Right lobe of liver (tissue), 6 donors: ENCODE data around the gene GJD3. TPM values are rescaled to one million over a fixed set of nuclear protein-coding genes. Genes with fewer than 3 reads are reported as not detected.
"Not testable (repeated sequence)": the region's sequence is repeated elsewhere in the genome, so short reads cannot be mapped to it uniquely, and the experiment has no call there.

Experiments
- ATAC-seq, 4 donors: fragments of 200-7000 bp; cut with Tn5 transposase; one replicate each; pipeline ENCODE4 v1.9.1; 2020; ENCODE audit warnings: mild to moderate bottlenecking in 4 of 4, moderate library complexity in 4 of 4
- DNase-seq, 3 donors: peaks; one replicate each; pipeline ENCODE4 v3.0.0-alpha.2; 2020
- H3K27ac ChIP-seq, 3 donors: fragments of 200-600 bp; one replicate each; pipeline ENCODE4 v1.8.0; 2022
- H3K27me3 ChIP-seq, 2 donors: fragments of 200-600 bp; one replicate each; pipeline ENCODE4 v1.8.0; 2022
- H3K36me3 ChIP-seq, 4 donors: fragments of 200-600 bp; sonication (generic) in 1 of 4; one replicate each; pipeline versions ENCODE4 v1.5.1 to v1.8.0; 2017 to 2022; ENCODE audit warnings: control low read depth in 1 of 4
- H3K4me1 ChIP-seq, 4 donors: fragments of 200-600 bp; sonication (generic) in 1 of 4; one replicate each; pipeline versions ENCODE4 v1.5.1 to v1.8.0; 2017 to 2022; ENCODE audit warnings: control low read depth in 1 of 4
- H3K4me3 ChIP-seq, 3 donors: fragments of 200-600 bp; one replicate each; pipeline ENCODE4 v1.8.0; 2022
- H3K9me3 ChIP-seq, 4 donors: fragments of 200-600 bp; sonication (generic) in 1 of 4; one replicate each; pipeline versions ENCODE4 v1.5.1 to v1.8.0; 2017 to 2022; ENCODE audit warnings: control low read depth in 1 of 4
- POLR2A ChIP-seq: fragments of 450-650 bp; IDR thresholded peaks from one replicate; pipeline ENCODE4 v1.6.1; 2017; ENCODE audit warnings: antibody characterized with exemption, mild to moderate bottlenecking
- WGBS: methylation state at CpG from one replicate; pipeline ENCODE4 v1.1.6; 2018; ENCODE audit warnings: low coverage, low lambda C conversion rate; ENCODE audit not compliant: insufficient coverage; ENCODE audit errors: missing lambda C conversion rate; 5-methylcytosine and 5-hydroxymethylcytosine counted together
- intact Hi-C, 2 donors: fragments of 100-400 bp; cut with DNase I; formaldehyde crosslinking; loops; one replicate each; pipeline versions ENCODE4 v1.11.2 to v1.14.1; 2022
- total RNA-seq, 6 experiments: library from RNA; depleted of rRNA in 2 of 6; stranded (reverse); fragments of >200 nt in 2 of 6; fragmentation: NEBNext Ultra II Directional in 3 of 6; extraction: Animal tissue kit (Norgen Biotek cat#: 25700) in 3 of 6; gene quantifications; one replicate each; pipeline versions ENCODE4 v1.1.0 to v1.2.4, GENCODE V29; 2016 to 2023
- TF ChIP-seq, protein P1 (sequence below), 4 donors: fragments of 200-600 bp in 3 of 4; fragments of 450-650 bp in 1 of 4; IDR thresholded peaks; one replicate each; pipeline versions ENCODE4 v1.5.1 to v1.8.0; 2016 to 2022; ENCODE audit warnings: antibody characterized with exemption in 4 of 4, mild to moderate bottlenecking in 2 of 4
- donor health status: DM: no; HTN: yes; CAD: no.
- donor health status: DM: no; HTN: no; CAD: no.
- donor health status: DM: no; HTN: no; CAD: no.
- donor health status: DM: no; HTN: yes; CAD: no.
- donor health status: DM: no; HTN: yes; CAD: no.

Gene GJD3
- total RNA-seq, 6 experiments from 2014 or later, result 0.22 to 0.78 (median 0.37) TPM; not detected in 1

DNA sequence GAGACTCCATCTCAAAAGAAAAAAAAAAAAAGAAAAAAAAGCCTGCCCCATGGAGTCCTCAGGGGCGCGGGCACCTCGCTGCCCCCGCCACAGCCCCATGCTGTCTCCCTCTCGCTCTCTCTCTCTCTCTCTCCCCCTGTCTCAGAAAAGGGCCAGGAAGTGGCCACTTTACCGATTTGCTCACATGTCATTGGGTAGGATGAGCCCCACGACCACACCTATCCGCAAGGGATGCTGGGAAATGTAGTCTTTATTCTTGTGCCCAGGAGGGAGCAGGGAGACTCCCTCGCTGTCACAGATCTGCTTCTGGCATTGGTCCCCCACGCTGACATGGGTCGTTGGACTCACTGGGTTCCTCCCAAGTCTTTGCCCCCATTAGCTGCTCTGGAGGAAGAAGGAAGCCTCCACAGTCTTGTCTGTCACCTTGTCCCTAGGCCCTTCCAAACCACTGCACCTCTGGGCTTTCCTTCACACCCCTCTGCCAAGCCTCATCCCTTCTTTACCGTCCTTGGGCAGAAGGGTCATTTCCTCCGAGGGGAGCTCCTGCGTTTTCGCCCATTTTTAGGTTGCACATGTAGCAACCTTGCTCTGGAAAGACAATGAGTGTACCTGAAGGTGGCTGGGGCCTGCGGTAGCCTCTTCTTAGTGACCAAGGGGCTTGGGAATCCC lies 6.9 kb upstream of the GJD3 start:
- WGBS, result 83% methylated on average over 14 of the region's 16 CpGs
- TF ChIP-seq POLR2A, result no peak
- TF ChIP-seq, protein P1, sequence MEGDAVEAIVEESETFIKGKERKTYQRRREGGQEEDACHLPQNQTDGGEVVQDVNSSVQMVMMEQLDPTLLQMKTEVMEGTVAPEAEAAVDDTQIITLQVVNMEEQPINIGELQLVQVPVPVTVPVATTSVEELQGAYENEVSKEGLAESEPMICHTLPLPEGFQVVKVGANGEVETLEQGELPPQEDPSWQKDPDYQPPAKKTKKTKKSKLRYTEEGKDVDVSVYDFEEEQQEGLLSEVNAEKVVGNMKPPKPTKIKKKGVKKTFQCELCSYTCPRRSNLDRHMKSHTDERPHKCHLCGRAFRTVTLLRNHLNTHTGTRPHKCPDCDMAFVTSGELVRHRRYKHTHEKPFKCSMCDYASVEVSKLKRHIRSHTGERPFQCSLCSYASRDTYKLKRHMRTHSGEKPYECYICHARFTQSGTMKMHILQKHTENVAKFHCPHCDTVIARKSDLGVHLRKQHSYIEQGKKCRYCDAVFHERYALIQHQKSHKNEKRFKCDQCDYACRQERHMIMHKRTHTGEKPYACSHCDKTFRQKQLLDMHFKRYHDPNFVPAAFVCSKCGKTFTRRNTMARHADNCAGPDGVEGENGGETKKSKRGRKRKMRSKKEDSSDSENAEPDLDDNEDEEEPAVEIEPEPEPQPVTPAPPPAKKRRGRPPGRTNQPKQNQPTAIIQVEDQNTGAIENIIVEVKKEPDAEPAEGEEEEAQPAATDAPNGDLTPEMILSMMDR (IDR thresholded peaks at IDR 0.05), result no peak
- Histone ChIP-seq H3K27ac (no peak overlapping the region), H3K36me3 (no peaks in the 10 kb centered on the region), H3K9me3 (no peaks in the 10 kb centered on the region), H3K4me3 (no peak overlapping the region), H3K27me3 (no peaks in the 10 kb centered on the region), H3K4me1 (no peaks in the 10 kb centered on the region)
- intact Hi-C loops, result loop anchor here in 1 of 2 donors (5.0 kb wide), 1 partner anchor 36 kb away; no protein-coding TSS in a partner anchor
- peak in 2 of 4 donors; percentile 45 to 64 for ATAC-seq
- DNase-seq, result no peak

DNA sequence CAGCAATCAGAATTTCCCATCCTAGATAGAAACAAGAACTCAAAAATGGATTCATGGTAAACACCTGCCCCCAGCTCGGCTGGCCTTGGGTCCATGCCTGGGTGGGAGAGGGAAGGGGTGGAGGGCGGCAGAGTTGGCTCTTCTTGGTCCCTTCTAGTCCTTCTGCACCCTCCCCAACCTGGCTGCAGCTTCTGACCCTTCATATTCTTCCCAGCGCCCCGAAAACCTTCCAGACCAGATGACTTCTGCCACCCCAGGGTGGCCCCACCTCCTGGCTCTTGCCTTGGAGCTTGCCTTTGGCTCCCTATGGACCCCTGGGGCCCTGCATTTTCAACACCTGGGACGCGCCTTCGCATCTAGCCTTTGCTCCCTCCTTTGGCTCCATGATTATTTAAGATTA lies 5.4 kb upstream of the GJD3 start:
- Histone ChIP-seq H3K4me1 (no peaks in the 10 kb centered on the region), H3K4me3 (no peak overlapping the region), H3K36me3 (no peaks in the 10 kb centered on the region), H3K27ac (no peak overlapping the region), H3K9me3 (no peaks in the 10 kb centered on the region), H3K27me3 (no peaks in the 10 kb centered on the region)
- no peak for DNase-seq
- intact Hi-C loops, result loop anchor here in 1 of 2 donors (5.0 to 10.0 kb wide), 2 partner anchors 37 to 115 kb away; no protein-coding TSS in a partner anchor
- 81% methylated on average over 3 of the region's 7 CpGs for WGBS
- no peak for ATAC-seq
- TF ChIP-seq, protein P1 (IDR thresholded peaks at IDR 0.05), result no peak
- no peak for TF ChIP-seq POLR2A

DNA sequence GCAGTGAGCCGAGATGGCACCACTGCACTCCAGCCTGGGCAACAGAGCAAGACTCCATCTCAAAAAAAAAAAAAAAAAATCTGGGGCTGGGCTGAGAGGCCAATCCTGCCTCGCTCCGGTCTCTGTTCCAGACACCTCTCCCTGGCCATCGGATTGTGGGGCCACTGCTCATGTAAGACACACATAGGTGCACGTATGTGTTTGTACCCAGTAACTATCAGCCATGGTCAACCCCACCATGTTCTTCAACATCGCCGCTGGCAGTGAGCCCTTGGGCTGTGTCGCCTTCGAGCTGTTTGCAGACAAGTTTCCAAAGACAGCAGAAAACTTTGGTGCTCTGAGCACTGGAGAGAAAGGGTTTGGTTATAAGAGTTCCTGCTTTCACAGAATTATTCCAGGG lies 3.2 kb upstream of the GJD3 start:
- not testable (repeated sequence) for H3K4me3 ChIP-seq, H3K27ac ChIP-seq, H3K9me3 ChIP-seq, H3K27me3 ChIP-seq, H3K36me3 ChIP-seq, ATAC-seq, H3K4me1 ChIP-seq
- intact Hi-C loops, result loop anchor here in 1 of 2 donors (10.0 kb wide), 1 partner anchor 117 kb away; no protein-coding TSS in a partner anchor
- DNase-seq, result peak in 1 of 3 donors; percentile 34
- WGBS, result 80% methylated on average over 1 of the region's 9 CpGs

DNA sequence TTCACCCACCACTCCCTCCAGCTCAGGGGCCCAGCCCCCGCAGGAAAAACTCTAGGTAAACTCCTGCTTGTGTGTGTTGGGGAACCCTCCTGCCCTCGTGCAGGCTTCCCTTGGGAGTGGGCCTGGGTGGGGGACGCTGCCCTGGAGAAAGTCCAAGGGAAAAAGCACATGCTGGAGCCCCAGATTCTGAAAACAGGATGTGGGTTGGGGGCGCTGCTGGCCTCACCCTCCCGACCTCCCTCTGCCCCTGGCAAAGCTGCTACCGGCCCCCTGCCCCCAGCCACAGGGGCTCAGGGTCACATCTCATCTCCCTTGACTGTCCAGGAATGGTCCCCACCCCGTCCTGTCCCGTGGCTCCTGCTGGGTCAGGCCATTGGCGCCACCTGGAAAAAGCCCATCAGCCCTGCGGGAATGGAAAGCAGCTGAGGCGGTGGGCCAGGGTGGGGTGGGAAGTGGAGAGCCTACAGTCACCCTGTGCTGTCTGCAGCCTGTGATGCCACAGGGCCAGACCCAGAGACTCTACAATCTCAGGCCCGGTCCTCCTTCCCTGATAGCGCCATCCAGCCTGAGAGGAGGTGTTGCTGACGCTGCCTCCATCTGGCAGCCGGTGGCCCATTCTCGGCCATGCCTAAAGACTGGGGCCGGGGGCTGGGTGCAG lies 2.5 kb upstream of the GJD3 start:
- H3K27ac ChIP-seq, result no peak overlapping the region
- no peaks in the 10 kb centered on the region for H3K9me3 ChIP-seq
- intact Hi-C loops, result loop anchor here in 1 of 2 donors (10.0 kb wide), 1 partner anchor 118 kb away; no protein-coding TSS in a partner anchor
- WGBS, result no CpG with 5 or more reads among the region's 17 CpGs
- H3K27me3 ChIP-seq, result no peaks in the 10 kb centered on the region
- no peak overlapping the region for H3K4me3 ChIP-seq
- TF ChIP-seq POLR2A, result no peak
- TF ChIP-seq, protein P1 (IDR thresholded peaks at IDR 0.05), result no peak
- ATAC-seq, result no peak
- no peaks in the 10 kb centered on the region for H3K36me3 ChIP-seq
- no peaks in the 10 kb centered on the region for H3K4me1 ChIP-seq
- peak in 1 of 3 donors; percentile 43 for DNase-seq
